Panc1 (cell line): ENCODE data around the gene FDXACB1. TPM values are rescaled to one million over a fixed set of nuclear protein-coding genes. Genes with fewer than 3 reads are reported as not detected.

ENCODE experiments used
- ATAC-seq: fragments of 200-7000 bp; cut with Tn5 transposase; 2 replicates; pipeline ENCODE4 v1.9.1; 2020; ENCODE audit warnings: mild to moderate bottlenecking, moderate library complexity
- BruUV-seq: library from RNA; stranded (reverse); fragments of 400-500 nt; replicated peaks from 2 replicates; lab custom pipeline; 2021; lab: Mats Ljungman, UMichigan
- CTCF ChIA-PET: fragments of 300-600 bp; sonication (Branson Sonifier 250); formaldehyde crosslinking; loops from one replicate; lab custom pipeline; 2022; ENCODE audit warnings: antibody characterized with exemption; lab: Charles Lee
- POLR2A ChIA-PET: fragments of 300-600 bp; sonication (Branson Sonifier 250); formaldehyde crosslinking; loops from one replicate; lab custom pipeline; 2022; ENCODE audit warnings: antibody characterized with exemption; lab: Charles Lee
- DNase-seq: peaks from one replicate; pipeline ENCODE4 v3.0.0-alpha.2; 2010; ENCODE audit warnings: low read depth, low spot score
- H3K27ac ChIP-seq: 2 replicates; pipeline ENCODE4 v1.5.1; 2011; ENCODE audit warnings: mild to moderate bottlenecking, low read length, inconsistent platforms
- H3K27me3 ChIP-seq: fragments of 200-500 bp; sonication (Bioruptor generic); 2 replicates; pipeline ENCODE4 v1.6.0; 2014; ENCODE audit warnings: low read length, inconsistent platforms; ENCODE audit not compliant: control insufficient read depth, insufficient read depth
- H3K36me3 ChIP-seq: fragments of 200-500 bp; sonication (Bioruptor generic); 2 replicates; pipeline ENCODE4 v1.5.1; 2014; ENCODE audit warnings: inconsistent platforms, mild to moderate bottlenecking, low read length, moderate library complexity; ENCODE audit not compliant: control insufficient read depth, insufficient read depth
- H3K4me1 ChIP-seq: 2 replicates; pipeline ENCODE4 v1.5.1; 2011; ENCODE audit warnings: inconsistent platforms, mild to moderate bottlenecking, low read length, moderate library complexity; ENCODE audit not compliant: control insufficient read depth, insufficient read depth
- H3K4me3 ChIP-seq, 2 experiments: 2 replicates each; pipeline ENCODE4 v1.5.1; 2011 to 2012; ENCODE audit warnings: low read depth in 2 of 2, low read length in 2 of 2, mild to moderate bottlenecking in 2 of 2, inconsistent platforms in 1 of 2, moderate library complexity in 1 of 2
- H3K9me3 ChIP-seq: fragments of 200-500 bp; sonication (Bioruptor generic); 2 replicates; pipeline ENCODE4 v1.5.1; 2014; ENCODE audit warnings: low read depth, mild to moderate bottlenecking, inconsistent platforms, low read length, moderate library complexity; ENCODE audit not compliant: control insufficient read depth, insufficient read depth
- CTCF ChIP-seq: fragments of 450-650 bp; IDR thresholded peaks from 2 replicates; pipeline ENCODE4 v1.5.1; 2017; ENCODE audit warnings: mild to moderate bottlenecking
- POLR2AphosphoS5 ChIP-seq: IDR thresholded peaks from 2 replicates; pipeline ENCODE4 v1.6.1; 2012; ENCODE audit warnings: mild to moderate bottlenecking, low read depth, low read length, moderate library complexity
- REST ChIP-seq, 2 experiments: IDR thresholded peaks; 2 replicates each; pipeline ENCODE4 v1.6.1; 2011 to 2012; ENCODE audit warnings: low read depth in 2 of 2, control low read depth in 1 of 2, low read length in 1 of 2, mild to moderate bottlenecking in 1 of 2, moderate library complexity in 1 of 2; ENCODE audit not compliant: insufficient read depth in 1 of 2
- SIN3A ChIP-seq: IDR thresholded peaks from 2 replicates; pipeline ENCODE4 v1.6.1; 2012; ENCODE audit warnings: low read depth, mild to moderate bottlenecking, low read length, moderate library complexity, borderline replicate concordance; ENCODE audit not compliant: insufficient read depth
- TCF7L2 ChIP-seq: IDR thresholded peaks from 2 replicates; pipeline ENCODE4 v1.6.1; 2011; ENCODE audit warnings: mild to moderate bottlenecking, low read depth, low read length, inconsistent platforms
- in situ Hi-C: cut with HindIII; loops from 2 replicates; pipeline ENCODE4 v1.10.0; 2016; ENCODE audit warnings: low sequenced_read_pairs, low pct_unique_long_range_greater_than_20kb
- intact Hi-C: fragments of 100-400 bp; cut with micrococcal nuclease; formaldehyde crosslinking; loops from one replicate; pipeline ENCODE4 v1.10.0; 2022; ENCODE audit not compliant: unreplicated experiment
- total RNA-seq: library from RNA; stranded (reverse); gene quantifications from one replicate; pipeline ENCODE4 v1.2.1, GENCODE V29; 2021; ENCODE audit not compliant: unreplicated experiment

The FDXACB1 gene
- total RNA-seq, 1 experiment from 2014 or later = 4.1 TPM

- Histone ChIP-seq H3K27me3 (no peaks in the 10 kb centered on the region), H3K27ac (no peak overlapping the region), H3K4me1 (no peaks in the 10 kb centered on the region), H3K36me3 (peaks cover 6% of the 10 kb centered on the region), H3K9me3 (no peaks in the 10 kb centered on the region), H3K4me3 (no peak overlapping the region)
- POLR2A ChIA-PET = no interaction called here
- BruUV-seq = no TSS peak
- intact Hi-C loops (no loop called here), in situ Hi-C loops (no loop called here)
- CTCF ChIA-PET = no interaction called here
- ATAC-seq = no peak
- DNase-seq = no peak
- TF ChIP-seq CTCF (no peak), TCF7L2 (no peak), SIN3A (no peak), REST (IDR thresholded peaks at IDR 0.05; ENCODE audit: insufficient read depth in 1 of 2, low read depth in 2 of 2, low read length in 1 of 2) (no peak), POLR2AphosphoS5 (no peak)
Measured at GRCh38 chr11:111860257-111860656, 18.7 kb downstream of the FDXACB1 start.

GRCh38 chr11:111855506-111855905, 23.5 kb downstream of the FDXACB1 start:
- ChIA-PET CTCF (no interaction called here), POLR2A (interaction anchor here (0.5 kb wide), 1 partner anchor 71 kb away, joined by 4 read pairs; no protein-coding TSS in a partner anchor)
- ATAC-seq (no peak), DNase-seq (no peak)
- TF ChIP-seq TCF7L2 (no peak), POLR2AphosphoS5 (no peak), CTCF (no peak), SIN3A (no peak), REST (IDR thresholded peaks at IDR 0.05; ENCODE audit: insufficient read depth in 1 of 2, low read depth in 2 of 2, low read length in 1 of 2) (no peak)
- no peak overlapping the region for H3K27ac ChIP-seq
- in situ Hi-C loops (no loop called here), intact Hi-C loops (no loop called here)
- H3K27me3 ChIP-seq = no peaks in the 10 kb centered on the region
- no peak overlapping the region for H3K4me3 ChIP-seq
- H3K9me3 ChIP-seq = no peaks in the 10 kb centered on the region
- H3K36me3 ChIP-seq = peaks cover 7% of the 10 kb centered on the region; the same call in 1 of the 2 replicates
- H3K4me1 ChIP-seq = no peaks in the 10 kb centered on the region
- no TSS peak for BruUV-seq
